Activated gamma-delta T cell treated with Interleukin-2 at 50 U/mL for 16 hours (primary cell): ENCODE measurements around the gene RPP40.
"Not testable (repeated sequence)": the region's sequence is repeated elsewhere in the genome, so short reads cannot be mapped to it uniquely, and the experiment has no call there.

Source experiments
- DNase-seq: peaks from one replicate; pipeline ENCODE4 v3.0.0-alpha.2; 2020

RPP40 gene, protein sequence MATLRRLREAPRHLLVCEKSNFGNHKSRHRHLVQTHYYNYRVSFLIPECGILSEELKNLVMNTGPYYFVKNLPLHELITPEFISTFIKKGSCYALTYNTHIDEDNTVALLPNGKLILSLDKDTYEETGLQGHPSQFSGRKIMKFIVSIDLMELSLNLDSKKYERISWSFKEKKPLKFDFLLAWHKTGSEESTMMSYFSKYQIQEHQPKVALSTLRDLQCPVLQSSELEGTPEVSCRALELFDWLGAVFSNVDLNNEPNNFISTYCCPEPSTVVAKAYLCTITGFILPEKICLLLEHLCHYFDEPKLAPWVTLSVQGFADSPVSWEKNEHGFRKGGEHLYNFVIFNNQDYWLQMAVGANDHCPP

DNA sequence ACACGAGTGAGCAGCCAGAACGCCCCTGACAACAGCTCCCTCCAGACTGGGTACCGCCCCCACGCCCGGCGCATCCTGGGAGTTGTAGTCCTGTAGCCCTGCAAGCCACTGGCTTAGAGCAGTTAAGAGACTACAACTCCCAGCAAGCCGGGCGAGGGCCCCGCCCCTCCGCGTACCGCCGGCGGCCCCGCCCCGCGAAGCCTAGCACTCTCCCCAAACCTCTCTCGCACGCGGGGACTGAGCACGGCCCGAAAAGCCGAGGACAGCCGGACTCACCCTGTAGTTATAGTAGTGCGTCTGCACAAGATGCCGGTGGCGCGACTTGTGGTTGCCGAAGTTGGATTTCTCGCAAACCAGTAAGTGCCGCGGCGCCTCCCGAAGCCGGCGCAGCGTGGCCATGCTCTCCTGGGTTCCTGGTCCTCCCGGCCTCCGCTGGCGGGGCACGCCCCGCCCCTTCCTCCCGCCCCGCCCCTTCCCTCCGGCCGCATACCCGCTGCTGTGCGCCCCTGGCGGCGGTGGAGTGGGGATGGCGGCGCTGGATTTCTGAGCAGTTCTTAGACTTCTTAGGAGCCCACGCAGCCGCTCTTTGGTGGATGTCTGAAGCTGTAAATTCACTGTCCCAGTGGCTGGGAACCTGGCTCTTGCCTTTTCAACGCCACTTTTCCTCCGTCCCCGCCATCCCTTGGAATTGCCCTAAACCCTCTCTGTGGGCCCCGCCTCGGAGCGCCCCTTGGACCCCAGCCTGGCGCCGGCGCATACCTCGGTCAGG is at the start of gene RPP40:
Gene RPP40, minus strand, starts transcription at position 434 of the 769 bp plus-strand sequence. Its CDS starts 35 bp downstream, at position 399.
- peak; percentile 99 for DNase-seq

GRCh38 chr6:5053038-5053437 is 49.2 kb upstream of the RPP40 start:
- DNase-seq, result no peak

GRCh38 chr6:5051394-5051793 is 47.6 kb upstream of the RPP40 start:
- no peak for DNase-seq

DNA sequence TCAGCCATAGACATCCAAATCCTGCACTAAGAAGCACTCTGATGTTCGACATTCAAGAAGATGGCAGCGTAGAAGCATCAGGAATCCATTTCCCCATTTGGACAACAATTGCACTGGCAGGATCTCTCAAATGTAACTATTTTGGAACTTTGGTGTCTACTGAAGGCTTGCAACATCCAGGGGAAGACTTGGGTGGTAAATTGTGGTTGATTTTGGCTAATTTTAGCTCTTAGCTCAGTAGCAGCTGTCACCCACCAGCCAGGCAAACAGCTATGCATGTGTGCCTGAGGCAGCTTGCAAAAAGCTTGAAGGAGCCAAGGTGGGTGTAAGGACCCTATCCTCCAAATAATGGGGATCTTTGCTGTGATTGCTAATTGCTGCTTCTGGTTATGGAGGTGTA is 46.2 kb upstream of the RPP40 start:
- no peak for DNase-seq

DNA sequence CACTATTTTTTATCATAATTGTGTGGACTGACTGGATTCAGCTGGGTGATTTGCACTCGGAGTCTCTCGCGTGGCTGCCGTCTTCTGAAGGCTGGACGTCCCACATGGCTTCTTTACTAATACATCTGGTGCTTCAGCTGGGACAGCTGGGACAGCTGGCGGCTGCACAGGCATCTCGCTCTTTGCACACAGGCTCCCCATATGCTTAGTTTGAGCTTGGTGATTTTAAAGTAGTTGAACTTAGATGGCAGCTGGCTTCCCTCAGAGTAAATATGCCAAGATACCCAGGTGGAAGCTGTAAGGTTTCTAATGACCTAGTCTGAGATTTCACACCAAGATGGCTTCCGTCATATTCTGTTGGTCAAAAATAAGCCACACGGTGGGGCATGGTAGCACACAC is 42.6 kb upstream of the RPP40 start:
- DNase-seq, result no peak

DNA sequence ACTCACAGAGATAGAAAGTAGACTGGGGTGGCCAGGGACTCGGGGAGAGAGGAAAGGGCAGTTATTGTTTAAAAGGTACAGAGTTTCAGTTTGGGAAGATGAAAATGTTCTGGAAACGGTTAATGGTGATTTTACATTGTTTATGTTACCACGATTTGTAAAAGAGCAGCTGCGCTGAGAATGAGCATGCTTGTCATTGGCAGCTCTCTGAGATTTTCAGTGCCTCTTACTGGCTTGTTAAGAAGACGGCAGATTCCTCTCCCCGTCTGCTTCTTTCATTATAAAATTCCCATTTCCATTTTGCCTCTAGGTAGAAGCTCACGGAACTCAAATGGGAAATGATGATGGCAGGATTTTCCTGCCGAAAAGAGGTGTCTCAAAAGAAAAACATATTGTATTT is 41.6 kb upstream of the RPP40 start:
- no peak for DNase-seq

GRCh38 chr6:5044866-5045265 is 41.0 kb upstream of the RPP40 start:
- DNase-seq, result no peak

DNA sequence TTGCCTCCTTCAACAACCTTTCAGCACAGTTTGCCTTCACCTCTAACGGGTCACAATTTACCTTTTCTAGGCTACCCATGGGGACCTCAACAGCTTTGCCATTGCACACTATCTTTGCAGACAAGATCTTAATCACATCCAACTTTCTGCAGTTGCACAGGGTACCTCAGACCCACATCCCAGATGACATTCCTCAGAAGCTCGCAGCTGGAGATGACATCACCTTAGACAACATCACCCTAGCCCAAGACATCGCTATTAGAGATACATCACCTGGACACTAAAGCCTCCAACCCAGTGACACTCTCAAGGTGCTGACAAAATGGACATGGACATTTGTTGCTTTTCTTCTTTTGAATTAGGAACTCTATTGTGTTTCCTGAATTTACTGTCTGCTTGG is 38.6 kb upstream of the RPP40 start:
- no peak for DNase-seq

DNA sequence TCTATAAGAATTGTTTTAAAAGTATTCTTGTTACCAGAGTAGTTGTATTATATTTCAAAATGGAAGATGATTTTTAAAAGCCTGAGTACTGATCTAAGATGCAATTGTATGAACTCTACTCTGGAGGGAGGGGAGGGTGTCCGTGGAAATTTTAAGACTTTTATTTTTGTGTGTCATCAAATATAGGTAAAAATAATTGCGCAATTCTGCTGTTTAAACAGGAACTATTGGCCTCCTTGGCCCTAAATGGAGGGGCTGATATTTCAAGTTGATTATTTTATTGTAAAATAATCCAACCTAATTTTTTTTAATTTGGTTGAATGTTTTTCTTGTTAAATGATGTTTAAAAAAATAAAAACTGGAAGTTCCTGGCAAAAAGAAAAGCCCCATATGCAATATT is 38.1 kb upstream of the RPP40 start:
- no peak for DNase-seq

DNA sequence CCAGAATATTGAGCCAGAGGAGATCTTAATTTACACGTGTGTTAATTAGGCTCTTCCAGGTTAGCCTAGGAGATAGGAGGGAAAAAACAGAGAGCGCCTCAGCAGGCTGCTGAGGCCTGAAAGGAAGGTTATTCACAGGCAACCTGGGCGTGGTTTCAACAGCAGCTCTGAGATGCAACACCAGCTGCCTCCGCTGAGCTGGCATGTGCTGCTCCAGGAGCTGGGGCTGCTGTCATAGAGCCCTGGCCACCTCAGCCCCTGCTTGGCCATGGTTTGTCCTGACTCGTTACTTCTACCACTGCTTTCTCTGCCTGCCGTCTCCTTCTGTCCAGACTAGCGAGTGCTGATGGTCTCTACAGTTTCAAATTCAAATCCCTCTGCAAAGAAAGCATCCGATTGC is 32.4 kb upstream of the RPP40 start:
- DNase-seq, result no peak

DNA sequence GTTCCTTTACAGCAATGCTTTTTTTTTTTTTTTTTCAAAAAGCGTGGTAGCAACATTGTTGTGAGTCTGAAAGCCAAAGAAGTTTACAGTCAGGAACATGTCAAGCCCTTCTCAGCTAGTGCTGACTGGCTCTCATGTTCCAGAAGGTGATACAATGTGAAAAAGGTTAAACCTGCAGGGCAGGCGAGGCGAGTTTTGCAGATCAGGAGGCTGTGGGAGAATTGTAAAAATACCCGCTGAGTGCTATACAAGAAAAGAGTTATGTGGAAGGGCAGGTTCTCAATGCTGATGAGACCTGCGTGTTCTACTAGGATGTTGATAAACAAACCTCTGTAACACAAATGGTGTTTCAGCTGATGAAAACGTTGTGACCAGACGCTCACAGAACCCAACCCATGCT is 30.9 kb upstream of the RPP40 start:
- DNase-seq, result no peak

DNA sequence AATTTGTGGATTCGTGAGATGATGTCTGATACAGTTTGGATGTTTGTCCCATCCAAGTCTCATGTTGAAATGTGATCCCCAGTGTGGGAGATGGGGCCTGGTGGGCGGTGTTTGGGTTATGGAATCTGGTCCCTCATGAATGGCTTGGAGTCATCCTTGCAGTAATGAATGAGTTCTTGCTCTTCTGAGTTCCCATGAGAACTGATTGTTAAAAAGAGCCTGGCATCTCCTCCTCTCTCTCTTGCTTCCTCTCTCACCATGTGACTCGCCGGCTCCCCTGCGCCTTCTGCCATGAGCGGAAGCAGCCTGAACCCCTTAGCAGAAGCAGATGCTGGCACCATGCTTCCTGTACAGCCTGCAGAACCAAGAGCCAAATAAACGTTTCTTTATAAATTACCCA is 30.5 kb upstream of the RPP40 start:
- DNase-seq, result no peak

DNA sequence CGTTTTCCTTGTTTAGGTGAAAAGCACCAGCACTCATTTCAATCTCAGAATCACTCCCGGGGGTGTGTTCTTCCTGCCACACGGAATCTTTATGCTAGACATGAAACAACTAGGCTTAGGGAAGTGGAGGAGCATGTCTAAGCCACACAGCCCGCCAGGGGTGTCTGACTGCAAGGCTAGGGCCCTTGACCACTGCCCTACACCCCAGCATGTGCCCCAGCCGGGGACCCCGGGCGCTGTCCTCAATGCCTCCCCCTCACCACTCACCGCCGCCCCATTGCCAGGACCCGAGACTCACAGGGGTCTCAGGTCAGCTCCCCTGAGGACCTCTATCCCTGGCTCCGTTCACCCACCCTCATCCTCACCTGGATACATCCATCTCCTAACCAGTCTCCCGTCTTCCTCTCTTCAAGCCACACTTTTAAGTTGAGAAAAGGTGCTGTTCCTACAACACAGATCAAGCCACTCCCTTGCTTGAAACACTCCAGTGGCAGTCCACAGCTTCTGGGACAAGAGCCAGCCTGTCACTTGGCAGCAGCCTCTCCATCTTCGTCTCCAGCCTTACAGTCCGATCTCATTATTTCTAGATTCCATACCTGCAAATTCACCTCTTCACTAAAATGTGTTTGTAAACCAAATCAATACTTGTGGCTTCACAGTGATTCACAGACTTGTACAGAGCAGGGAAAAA is 29.5 kb upstream of the RPP40 start:
- DNase-seq, result not testable (repeated sequence)

DNA sequence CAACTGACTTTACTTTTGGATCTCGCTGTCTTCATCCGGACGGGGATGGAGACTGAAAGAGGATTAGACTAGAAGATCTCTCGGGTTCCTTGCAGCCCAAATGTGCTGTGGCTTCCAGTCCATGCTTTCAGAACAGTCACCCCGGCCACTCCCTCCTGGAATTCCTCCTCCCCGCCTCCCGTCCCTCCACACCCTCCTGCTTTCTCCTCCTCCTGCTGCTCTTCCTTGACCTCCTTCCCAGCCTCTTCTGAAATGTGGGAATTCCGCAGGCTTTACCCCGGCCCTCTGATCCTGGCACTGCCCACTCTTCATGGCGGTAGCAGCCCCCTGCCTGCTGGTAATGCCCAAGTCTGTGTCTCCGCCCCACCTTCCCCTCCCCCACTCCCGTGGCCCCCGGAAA is 28.9 kb upstream of the RPP40 start:
- not testable (repeated sequence) for DNase-seq

GRCh38 chr6:5031150-5031549 is 27.3 kb upstream of the RPP40 start:
- no peak for DNase-seq

- peak; percentile 60 for DNase-seq
Measured at GRCh38 chr6:5030596-5031136, 26.8 kb upstream of the RPP40 start.

- DNase-seq, result no peak
Measured at GRCh38 chr6:5029609-5030008, 25.8 kb upstream of the RPP40 start.

- DNase-seq, result no peak
Measured at GRCh38 chr6:5028921-5029320, 25.1 kb upstream of the RPP40 start.

DNA sequence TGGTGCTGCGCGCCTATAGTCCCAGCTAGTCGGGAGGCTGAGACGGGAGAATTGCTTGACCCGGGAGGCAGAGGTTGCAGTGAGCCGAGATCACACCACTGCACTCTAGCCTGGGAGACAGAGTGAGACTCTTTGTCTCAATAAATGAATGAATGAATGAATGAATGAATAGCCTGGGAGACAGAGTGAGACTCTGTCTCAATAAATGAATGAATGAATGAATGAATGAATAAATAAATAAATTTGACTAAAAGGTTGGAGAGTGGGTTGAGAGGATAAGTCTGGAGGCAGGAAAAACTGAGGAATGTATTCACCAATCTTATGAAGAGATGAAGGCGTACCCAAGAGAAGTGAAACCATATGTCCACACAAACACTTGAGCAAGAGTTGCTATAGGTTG is 24.5 kb upstream of the RPP40 start:
- DNase-seq, result no peak

- no peak for DNase-seq
Measured at GRCh38 chr6:5025911-5026819, 22.3 kb upstream of the RPP40 start.

GRCh38 chr6:5023923-5024322 is 20.1 kb upstream of the RPP40 start:
- no peak for DNase-seq

GRCh38 chr6:5020142-5020541 is 16.3 kb upstream of the RPP40 start:
- no peak for DNase-seq
